T47D (cell line): ENCODE results near the gene SORL1.
"Not testable (repeated sequence)": the region's sequence is repeated elsewhere in the genome, so short reads cannot be mapped to it uniquely, and the experiment has no call there.

Experiments used
- DNase-seq, 2 experiments: peaks; one replicate each; pipeline versions ENCODE4 v3.0.0 to v3.0.0-alpha.2; 2011 to 2012; ENCODE audit warnings: low read depth in 1 of 2, low spot score in 1 of 2
- JUND ChIP-seq: IDR thresholded peaks from 2 replicates; pipeline ENCODE4 v1.6.1; 2012; ENCODE audit warnings: low read depth
- in situ Hi-C: cut with HindIII; loops from 2 replicates; pipeline ENCODE4 v1.10.0; 2016; ENCODE audit warnings: low sequenced_read_pairs, low pct_unique_long_range_greater_than_20kb

The SORL1 gene

DNA sequence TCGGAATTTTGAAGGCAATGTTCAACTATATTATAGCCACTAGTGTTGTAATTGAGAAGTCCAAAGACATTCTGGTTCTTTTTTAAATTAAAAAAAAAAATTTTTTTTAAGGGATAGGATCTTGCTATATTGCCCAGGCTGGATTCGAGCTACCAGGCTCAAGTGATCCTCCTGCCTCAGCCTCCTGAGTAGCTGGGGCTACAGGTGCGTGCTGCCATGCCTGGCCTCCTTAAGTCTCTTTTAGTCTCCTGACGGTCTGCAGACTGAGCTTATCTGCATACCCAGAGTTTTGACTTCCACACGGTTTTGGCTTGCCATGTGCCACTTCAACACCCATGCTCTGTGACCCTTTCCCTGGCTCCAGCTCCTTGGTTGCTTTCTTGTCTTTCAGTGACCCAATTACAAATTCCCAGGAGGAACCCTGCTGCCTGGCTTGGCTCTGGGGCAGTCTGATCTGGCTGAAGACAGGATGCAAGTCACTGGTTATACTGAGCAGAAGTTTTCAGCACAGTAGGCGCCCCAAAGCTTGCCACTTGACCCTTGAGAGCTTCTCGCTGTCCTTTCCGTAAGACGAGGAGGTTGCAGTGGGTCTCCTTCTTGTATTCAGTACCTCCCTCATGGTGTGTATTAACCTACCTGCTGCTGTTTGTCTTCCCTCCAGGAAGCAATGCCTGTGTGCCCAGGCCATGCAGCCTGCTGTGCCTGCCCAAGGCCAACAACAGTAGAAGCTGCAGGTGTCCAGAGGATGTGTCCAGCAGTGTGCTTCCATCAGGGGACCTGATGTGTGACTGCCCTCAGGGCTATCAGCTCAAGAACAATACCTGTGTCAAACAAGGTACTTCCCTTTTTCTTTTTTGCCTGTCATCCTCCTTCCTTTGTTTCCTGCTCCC, 114.4 kb downstream of the SORL1 start:
- TF ChIP-seq JUND: no peak
- no peak for DNase-seq
- in situ Hi-C loops: no loop called here

DNA sequence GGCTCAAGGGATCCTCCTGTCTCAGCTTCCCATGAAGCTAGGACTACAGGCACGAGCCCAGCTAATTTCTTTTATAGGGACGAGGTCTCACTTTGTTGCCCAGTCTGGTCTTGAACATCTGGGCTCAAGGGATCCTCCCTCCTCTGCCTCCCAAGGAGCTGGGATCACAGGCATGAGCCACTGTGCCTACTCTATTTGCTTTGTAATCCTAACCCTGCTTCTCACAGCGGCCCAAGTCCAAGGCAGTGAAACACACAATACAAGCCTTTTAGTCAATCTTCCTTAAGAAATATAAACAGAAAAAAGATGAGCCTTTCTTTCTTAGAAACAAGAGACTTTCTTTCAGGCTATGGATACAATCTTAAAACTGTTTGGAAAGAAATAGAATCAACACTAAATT, 115.9 kb downstream of the SORL1 start:
- peak in 1 of 2 experiments; percentile 33 for DNase-seq
- no peak for TF ChIP-seq JUND
- in situ Hi-C loops: no loop called here

DNA sequence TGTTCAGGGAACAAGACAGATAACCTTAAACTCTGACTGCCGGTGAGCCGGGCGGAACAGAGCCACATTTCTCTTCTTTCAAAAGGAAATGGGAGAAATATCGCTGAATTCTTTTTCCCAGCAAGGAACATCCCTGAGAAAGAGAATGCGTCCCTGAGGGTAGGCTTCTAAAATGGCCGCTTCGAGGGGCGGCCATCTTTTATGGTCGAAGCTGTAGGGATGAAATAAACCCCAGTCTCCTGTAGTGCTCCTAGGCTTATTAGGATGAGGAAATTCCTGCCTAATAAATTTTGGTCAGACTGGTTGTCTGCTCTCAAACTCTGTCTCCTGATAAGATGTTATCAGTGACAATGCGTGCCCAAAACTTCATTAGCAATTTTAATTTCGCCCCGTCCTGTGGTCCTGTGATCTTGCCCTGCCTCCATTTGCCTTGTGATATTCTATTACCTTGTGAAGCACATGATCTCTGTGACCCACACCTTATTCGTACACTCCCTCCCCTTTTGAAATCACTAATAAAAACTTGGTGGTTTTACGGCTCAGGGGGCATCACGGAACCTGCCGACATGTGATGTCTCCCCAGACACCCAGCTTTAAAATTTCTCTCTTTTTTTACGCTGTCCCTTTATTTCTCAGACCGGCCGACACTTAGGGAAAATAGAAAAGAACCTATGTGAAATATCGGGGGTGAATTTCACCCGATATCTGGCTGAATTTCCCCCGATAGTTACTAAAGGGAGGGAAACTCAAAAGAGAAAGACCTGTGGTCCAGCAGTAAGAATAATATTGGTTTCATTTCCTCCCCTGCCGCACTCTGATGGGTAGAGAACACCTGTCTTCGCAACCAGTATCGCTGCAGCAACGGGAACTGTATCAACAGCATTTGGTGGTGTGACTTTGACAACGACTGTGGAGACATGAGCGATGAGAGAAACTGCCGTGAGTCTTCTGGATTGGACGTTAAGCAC, 117.5 kb downstream of the SORL1 start:
- in situ Hi-C loops, DNase-seq: not testable (repeated sequence)

DNA sequence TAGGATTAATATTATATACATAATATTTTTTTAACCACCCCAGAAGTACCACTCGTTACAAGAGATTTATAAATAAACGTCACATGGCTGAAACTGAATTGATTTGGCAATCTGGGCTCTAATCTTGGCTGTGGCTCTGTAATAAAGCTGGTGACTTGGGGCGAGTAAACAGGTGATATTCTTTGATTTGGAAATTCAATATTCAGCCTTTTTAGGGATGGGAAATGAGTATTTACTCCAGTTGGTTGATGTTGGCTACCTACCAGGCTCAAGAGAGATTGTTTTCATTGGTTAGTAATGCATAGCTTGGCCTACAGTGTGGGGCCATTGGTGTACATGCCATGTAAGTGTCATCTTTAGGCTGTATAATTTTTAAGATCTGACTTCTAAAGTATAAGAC, 118.3 kb downstream of the SORL1 start:
- in situ Hi-C loops: no loop called here
- TF ChIP-seq JUND: no peak
- no peak for DNase-seq

DNA sequence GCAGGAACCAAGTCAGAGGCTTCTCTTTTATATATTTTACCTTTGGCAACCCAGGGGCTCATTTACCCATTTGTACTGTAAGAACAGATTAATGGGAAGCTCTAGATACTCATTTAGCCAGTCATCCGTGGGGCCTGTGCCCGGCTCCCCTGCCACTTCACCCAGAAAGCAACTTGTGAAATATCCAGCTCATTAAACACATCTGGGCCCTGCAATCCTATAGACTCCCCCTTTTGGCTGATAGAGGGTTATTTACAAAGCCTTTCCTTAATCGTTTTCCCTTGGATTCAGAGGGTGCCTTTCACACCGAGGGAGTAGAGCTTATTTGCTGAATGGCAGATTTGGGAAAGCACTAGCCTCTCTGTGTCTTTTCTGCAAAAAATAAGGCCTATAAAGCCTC, 119.4 kb downstream of the SORL1 start:
- in situ Hi-C loops: no loop called here
- no peak for TF ChIP-seq JUND
- DNase-seq: no peak

DNA sequence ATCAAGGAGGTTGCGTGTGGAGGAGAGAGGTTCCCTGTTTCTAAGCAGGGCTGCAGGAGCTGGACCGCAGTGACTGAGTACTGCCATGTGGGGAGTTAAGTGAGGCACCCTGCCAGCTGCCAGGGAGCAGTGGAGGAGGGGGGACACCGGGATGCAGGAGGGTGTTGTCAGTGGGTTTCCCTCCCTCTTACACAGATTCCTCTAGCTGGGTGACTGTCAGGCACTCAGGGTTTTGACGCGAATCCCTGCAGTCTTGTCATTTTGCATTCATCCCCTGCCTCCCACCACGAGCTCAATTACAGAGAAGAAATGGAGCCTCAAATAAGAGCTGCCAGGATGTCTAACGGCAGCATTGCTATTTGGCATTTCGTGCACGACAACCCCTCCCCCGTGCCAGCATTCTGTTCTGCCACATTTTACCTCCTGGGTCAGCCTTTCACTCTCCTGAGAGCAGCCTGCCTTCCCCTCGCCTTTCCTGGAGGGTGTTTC, 120.5 kb downstream of the SORL1 start:
- no peak for DNase-seq
- TF ChIP-seq JUND: no peak
- in situ Hi-C loops: no loop called here

DNA sequence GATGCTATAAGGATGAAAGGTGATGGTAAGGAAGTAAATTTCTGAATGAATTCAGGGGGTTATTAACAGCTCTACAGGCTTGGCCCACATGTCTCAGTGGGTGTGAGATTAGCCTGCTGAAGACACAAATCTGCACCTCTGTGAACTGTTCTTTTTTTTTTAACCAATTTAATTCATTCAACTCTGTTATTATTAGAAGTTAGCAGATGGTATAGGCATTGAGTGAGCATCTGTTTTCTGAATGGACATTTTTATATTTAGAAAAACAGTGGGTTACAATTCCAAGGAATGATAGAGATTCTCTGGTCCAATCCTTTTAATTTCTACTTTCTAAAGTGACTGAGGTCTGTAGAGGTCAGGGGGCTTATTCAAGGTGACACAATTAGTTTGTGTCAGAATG, 122.7 kb downstream of the SORL1 start:
- no peak for DNase-seq
- in situ Hi-C loops: no loop called here
- no peak for TF ChIP-seq JUND

DNA sequence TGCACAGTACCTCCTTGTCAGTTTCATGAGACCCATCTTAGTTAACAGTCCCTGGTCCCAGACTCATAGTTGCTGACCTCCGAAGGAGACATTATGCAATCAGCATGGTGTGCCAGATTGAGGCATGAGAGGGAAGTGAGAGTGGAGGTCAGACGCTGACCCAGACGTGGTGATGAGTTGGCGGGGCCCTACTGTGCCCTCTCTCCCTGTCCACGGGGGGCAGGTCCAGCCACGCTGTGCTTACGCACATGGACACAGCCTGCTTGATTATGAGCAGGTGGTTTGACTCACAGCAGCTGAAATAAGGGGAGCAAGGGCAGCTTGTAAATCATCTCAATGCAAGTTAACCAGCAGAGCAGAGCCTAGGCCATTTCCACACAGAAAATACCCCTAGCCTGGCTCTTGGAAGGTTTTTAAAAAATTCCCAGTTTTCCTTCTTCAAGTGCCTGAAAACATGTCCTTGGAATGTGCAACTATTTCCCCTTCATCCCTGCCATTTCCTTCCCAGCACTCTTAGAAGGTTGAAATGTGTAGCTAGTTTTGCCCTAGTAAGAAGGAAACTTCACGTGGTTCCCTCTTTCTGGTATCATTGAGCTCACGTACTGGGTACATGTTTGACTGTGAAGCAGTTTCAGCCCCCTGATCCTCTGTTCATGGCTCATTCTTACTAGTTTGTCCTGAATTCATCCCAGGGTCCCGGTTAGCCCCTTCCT, 123.3 kb downstream of the SORL1 start:
- in situ Hi-C loops: no loop called here
- DNase-seq: no peak
- no peak for TF ChIP-seq JUND

DNA sequence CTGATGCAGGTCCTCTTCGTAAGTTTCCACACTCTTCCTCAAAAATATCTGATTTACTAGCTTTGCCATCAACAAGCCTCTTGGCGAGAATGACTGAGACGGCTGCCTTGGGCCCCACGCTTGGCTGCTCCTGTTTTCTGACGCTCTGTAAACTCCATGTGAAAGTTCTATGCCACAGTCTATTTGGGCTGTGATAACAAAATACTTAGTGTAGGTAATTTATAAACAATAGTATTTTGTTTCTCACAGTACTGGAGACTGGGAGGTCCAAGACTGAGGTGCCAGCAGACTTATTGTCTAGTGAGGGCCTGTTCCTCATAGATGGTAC, 123.8 kb downstream of the SORL1 start:
- in situ Hi-C loops: no loop called here
- DNase-seq: no peak
- no peak for TF ChIP-seq JUND

DNA sequence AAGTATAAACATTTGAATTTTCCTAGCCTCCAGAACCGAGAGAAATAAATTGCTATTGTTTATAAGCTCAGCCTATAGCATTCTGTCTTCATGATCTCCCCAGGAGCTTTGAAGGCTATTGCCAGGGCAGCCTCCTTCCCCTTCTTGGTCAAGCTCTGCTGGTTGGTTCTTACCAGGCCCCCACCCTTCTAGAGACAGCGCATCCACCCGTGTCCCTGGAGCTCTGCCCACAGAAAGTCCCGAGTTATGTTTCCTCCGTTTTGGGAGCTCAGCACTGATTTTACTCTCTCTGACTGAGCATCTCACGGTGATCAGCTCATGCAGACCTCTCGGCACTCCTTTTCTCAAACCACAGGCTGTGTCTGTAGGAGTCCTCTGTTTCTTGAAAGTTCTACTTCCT, 124.4 kb downstream of the SORL1 start:
- no peak for TF ChIP-seq JUND
- in situ Hi-C loops: no loop called here
- DNase-seq: no peak

DNA sequence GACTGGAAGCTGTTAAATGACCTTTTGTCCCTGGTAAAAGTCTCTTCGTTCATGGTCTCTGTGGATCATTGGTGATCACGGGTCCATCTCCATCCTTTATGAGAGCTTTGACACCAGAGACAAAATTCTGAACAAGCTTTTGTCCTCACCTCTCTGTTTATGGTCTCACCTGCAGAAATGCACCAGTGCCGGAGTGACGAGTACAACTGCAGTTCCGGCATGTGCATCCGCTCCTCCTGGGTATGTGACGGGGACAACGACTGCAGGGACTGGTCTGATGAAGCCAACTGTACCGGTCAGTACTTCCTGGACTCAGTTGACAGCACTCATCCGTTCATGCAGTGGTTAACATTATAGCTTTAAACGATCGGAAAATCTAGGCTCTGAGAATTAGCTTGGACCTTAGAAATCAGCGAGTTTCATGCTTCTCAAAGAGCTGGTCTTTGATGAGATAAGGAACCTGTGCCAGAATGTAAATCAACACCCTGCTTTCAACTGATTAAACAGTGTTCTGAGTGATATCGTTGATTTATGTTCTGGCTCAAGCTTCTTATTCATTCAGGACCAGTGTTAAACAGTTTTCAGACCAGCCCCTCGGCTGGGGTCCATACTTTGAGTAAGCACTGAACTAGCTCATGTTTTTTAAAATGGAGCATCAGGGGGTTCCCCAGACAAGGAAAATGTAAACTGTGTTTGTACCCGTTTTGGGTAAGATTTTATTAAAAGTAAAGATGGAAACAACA, 125.2 kb downstream of the SORL1 start:
- TF ChIP-seq JUND: no peak
- no peak for DNase-seq

More for the DNA sequence above, 125.2 kb downstream of the SORL1 start:
- in situ Hi-C loops: no loop called here
